Stimulated activated naive CD8-positive, alpha-beta T cell treated with anti-CD3 and anti-CD28 coated beads, Interleukin-15, Interleukin-2, amounts not matched to agents 100 U/mL and 50 U/mL, for 24 hours (primary cell): Measurements from ENCODE around the gene BBIP1.
A peak's percentile ranks its signal among the peaks of the same experiment; 100 is the strongest.

Experiments
- ATAC-seq: fragments of 150-1000 bp; cut with Tn5 transposase; one replicate; pipeline ENCODE4 v1.10.0; 2021
- DNase-seq: peaks from one replicate; pipeline ENCODE4 v3.0.0; 2021

Gene BBIP1

GRCh38 chr10:110863361-110863760, 55.6 kb downstream of the BBIP1 start:
- no peak for DNase-seq
- ATAC-seq: no peak

- ATAC-seq (no peak), DNase-seq (no peak)
Measured at GRCh38 chr10:110862961-110863360, 56.0 kb downstream of the BBIP1 start.

- DNase-seq (no peak), ATAC-seq (no peak)
Measured at GRCh38 chr10:110861930-110862649, 56.9 kb downstream of the BBIP1 start.

- DNase-seq: peak; percentile 1
- ATAC-seq: no peak
Measured at GRCh38 chr10:110861476-110861875, 57.5 kb downstream of the BBIP1 start.

- DNase-seq: peak; percentile 40
- ATAC-seq: peak; percentile 15
Measured at GRCh38 chr10:110860576-110861241, 58.3 kb downstream of the BBIP1 start.

GRCh38 chr10:110859973-110860376, 59.0 kb downstream of the BBIP1 start:
- ATAC-seq (no peak), DNase-seq (peak; percentile 6)

DNA sequence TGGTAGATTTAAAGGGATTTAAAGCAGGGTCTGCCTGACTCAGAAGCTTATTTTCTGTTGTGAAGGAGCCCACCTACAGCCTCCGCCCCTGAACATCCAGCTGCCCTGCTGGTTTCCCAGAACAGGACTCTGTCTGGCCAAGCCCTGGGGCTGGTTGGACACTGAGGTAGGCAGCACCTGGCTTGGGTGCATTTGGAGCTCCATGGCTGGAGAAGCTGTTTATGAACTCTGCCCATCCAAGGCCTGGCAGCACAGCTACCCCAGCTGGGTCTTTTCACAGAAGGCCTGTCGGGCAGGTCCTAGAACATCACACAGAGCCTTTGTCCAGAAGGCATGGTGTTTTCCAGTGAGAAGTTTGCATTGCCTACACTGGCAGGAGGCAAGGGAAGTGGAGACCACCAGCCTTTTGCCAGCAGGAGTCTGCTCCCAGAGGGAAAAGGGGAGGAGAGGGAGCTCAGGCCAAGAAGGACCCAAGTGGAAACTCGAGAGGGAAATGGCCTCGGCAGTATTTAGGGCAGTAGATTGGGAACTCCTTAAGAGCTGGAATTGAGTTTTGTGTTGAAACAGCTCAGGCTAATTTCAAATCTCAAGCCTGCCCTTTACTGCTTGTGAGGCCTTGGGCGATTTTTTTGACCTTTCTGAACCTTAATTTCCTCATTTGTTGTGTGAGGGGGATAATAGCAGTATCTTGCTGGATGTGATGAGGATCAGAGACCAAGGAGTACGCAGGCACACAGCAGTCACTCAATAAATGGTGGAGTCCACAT, 59.6 kb downstream of the BBIP1 start:
- ATAC-seq: no peak
- peak; percentile 14 for DNase-seq

DNA sequence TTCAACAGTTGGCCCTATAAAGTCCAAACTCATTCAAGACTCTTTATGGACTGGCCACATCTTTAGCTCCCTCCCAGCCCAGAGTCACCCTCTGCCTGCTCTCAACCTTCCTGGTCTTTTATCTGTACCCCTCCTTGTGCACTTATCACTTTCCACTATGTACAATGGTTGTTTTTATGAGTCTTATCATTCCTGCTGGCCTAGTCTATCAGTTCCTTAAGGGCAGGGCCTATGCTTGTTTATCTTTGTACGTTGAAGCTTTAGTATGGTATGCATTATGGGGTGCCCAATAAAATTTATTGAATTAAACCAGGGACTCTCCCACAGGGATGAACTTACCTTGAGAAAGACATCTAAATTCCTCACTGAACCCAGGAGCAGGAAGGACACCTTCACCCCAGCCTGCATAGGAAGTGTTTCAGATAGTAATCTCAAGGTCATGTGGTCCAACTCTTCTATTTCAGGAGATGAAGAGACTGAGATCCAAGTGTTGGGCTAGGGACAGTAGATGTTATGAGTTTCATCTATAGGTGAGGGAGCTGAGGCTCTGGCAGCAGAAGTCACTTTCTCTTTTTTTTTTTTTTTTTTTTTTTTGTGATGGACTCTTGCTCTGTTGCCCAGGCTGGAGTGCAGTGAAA, 60.6 kb downstream of the BBIP1 start:
- no peak for ATAC-seq

DNA sequence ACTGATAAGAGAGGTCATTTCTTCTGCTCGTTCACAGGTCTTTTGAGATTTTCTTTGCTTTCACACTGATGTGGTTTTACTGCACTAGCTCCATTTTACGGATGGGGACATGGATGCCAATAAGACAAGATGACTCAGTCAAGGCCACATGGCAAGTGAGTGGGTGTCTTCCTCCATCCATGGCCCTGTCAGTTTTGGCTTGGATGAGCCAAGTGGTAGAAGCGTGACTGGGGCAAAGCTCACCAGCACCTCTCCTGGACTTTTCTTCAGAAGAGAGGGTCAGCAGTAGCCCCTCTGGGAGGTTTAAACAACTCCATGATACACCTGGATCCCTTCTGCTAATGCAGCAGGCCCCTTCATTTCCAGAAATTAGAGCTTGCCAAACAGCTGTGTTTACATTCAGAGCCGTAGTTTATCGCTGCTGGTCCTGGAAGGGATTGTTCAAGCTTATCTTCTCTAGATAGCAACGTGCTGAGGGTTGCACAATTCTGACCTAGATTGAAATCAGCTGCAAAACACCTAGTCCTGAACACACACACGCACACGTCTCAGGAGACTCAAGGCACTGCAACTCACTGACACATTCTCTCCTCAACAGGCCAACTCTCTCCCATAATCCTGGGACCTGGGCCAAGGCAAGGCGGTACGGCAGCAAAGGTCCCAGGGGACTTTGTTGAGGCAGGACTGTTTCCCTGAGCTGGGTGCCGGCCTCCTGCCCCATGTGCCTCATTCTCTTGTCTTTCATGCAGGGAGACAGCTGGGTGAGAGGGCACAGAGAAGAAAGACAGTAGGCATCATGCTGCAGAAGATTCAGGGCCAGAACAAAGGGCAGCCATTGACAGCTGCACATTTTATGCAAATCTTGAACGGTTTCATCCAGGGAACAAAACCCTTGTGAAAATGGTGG, 61.5 kb downstream of the BBIP1 start:
- ATAC-seq: peak; percentile 29
- DNase-seq: peak; percentile 26

More for the DNA sequence above, 60.6 kb downstream of the BBIP1 start:
- peak; percentile 5 for DNase-seq

DNA sequence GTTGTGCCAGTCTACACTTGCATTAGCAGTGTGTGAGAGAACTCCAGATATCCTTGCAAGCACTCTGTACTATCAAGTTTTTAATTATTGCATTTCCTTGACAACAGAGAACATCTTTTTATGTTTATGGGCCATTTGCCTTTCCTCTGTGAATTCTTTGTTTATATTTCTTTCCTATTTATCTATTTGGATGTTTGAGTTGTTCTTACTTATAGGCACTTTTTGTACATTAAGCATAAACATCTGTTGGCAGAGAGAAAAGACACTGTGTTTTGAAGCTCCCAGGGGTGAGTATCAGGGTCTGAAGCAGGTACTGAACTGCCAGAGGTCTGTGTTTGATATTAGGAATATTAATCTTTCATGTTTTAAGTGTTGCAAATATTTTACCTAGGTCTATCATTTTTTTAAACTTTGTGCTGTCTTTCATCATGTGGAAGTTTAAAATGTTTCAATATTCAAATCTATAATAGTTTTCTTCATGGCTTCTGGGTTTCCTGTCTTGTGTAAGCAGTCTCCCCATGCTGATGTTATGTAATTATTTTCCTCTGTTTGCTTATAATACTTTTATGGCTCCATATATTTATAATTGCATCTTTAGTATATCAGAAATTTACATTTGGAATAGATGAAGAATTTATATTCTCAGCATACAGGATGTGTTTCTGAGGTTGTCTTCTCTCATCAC, 64.9 kb downstream of the BBIP1 start:
- DNase-seq (no peak), ATAC-seq (no peak)

GRCh38 chr10:110852947-110853346, 66.0 kb downstream of the BBIP1 start:
- DNase-seq (peak; percentile 1), ATAC-seq (no peak)

- ATAC-seq (peak; percentile 79), DNase-seq (peak; percentile 52)
Measured at GRCh38 chr10:110852255-110852896, 66.6 kb downstream of the BBIP1 start.

- ATAC-seq: no peak
- DNase-seq: peak; percentile 41
Measured at GRCh38 chr10:110851020-110851612, 67.9 kb downstream of the BBIP1 start.

DNA sequence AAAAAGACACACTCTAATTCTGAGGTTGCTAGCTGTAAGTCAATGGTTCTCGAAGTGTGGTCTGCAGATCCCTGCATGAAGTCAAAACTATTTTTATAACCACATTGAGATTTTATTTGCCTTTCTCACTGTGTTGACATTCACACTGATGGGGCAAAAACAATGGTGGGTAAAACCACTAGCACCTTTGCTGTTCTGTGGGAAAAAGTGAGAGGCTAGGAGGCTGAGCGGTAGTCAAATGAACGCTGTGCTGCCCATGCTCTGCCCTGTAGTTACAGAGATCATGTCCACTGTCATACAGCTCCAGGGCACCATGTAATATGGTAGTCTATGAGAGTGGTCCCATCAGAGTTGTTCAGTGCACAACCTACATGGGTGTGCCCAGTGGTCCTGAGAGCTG, 68.9 kb downstream of the BBIP1 start:
- DNase-seq: peak; percentile 26

More for the DNA sequence above, 68.9 kb downstream of the BBIP1 start:
- ATAC-seq: peak; percentile 79
